Cerebellar cortex (tissue), 1 donor: ENCODE data around the gene CADPS.

Source experiments
- DNase-seq: peaks from one replicate; pipeline ENCODE4 v3.0.0-alpha.2; 2015; ENCODE audit warnings: low spot score

The CADPS gene

DNA sequence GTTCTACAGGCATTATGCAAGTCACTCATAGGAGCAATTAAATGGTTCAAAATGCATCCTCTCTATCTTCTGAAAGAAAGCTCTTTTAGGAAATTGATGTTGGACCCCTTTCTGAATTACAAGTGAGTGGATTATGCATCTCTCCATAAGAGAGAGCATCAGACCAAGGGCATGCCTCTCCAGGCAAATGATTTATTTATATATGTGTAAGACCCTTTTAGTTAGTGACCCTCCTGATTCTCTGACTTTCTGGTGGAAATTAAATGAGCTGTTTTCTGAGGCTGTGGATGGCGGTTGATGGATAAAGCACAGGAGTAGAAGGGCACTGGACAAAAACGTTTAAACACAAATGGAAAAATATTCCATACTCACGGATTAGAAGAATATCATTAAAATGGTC, 62.6 kb downstream of the CADPS start:
- DNase-seq: no peak

DNA sequence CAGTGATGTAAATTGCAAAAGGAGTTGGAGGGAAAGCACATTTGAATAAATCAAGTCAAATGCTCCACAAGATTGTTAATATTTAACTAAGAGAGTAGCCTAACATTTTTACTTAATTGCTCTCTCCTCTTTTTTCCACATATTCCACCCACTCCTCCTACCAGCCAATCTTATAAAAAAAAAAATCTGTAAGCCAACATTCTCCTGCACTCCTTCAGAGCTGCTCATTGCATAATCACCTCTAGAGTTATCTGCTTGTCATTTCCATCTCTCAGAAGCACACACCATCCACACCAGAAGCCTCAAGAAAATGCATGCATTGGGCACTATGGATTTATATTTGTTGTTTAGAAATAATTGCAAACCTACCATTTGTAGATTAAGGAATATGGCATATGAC, 64.1 kb downstream of the CADPS start:
- DNase-seq: no peak

DNA sequence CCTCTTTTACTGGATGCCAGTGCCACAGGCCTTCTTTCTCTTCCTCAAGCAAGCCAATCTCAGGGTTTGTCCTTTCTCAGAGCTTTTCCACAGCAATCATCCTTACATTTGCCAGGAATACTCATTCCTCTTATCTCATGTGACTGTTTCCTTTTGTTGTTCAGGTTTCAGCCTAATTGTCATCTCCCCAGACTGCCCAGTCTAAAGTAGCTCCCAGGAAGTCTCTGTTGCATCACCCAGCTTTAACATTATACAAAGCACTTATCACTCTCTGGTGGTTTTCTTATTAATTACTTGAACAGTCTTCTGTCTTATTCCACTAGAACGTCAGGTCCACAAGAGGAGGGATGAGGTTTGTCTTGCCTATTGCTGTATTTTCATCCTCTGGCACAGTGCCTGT, 65.8 kb downstream of the CADPS start:
- no peak for DNase-seq

DNA sequence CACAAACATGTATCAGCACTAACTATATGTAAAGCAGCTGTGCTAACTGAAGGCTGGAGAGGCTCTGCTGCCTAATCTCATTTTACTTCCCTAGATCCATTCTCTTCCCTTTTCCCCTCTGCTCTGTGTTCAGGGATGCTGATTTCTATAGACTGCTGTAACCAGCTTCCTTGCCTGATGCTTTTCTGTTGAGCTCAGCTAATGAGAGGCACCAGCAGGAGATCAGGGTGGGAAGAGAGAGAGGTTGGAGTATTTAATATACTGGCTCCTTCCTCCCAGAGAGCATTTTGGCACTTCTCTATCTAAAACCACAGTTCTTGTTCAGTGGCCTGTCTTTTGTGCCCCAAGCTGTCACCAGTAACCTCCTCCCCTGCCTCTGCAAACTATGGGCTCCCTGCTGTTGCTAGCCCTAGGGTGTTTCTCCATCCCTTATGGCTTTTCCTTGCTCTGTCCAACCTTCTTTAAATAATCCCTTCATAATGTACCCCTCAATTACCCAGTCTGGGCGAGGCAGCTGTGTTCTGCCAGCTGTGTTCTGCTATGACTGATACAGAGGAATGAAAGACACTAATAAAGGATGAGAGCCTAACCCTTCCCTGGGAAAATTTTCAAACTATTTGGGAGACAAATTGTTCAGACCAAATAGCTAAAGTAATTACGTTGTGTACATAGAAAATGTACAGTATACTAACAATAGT, 69.5 kb downstream of the CADPS start:
- no peak for DNase-seq

DNA sequence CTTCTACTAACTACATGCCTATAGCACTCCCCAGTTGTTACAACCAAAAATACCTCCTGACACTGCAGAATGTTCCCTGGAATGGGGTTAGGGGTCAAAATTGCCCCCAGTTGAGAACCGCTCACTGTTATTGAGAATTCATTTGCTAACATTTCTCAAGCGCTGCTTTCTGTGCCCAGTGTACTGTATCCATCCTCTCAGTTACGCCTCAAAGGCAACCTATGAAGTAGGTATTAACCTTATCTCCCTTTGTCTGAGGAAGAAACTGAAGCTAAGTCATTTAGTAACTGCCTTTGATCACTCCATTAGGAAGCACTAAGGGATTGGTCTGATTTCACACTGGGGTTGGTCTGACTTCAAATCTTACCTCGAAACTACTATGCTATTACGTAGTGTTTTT, 70.1 kb downstream of the CADPS start:
- DNase-seq: no peak

DNA sequence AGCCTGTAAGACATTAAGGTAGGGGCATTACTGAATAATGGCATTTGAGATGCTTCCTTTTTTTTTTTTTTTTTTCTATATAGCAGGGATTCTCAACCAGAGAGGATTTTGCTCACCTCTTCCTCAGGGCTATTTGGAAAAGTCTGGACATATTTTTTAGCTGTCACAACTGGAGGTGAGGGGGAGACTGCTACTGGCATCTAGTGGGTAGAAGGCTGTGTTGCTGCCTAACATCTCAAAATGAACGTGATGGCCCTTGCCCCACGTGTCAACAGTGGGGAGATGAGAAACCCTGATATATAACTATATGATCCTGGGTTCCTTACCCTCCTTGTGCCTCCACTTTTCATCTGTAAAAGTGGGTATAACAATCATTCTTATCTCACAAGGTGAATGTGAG, 71.9 kb downstream of the CADPS start:
- DNase-seq: no peak

DNA sequence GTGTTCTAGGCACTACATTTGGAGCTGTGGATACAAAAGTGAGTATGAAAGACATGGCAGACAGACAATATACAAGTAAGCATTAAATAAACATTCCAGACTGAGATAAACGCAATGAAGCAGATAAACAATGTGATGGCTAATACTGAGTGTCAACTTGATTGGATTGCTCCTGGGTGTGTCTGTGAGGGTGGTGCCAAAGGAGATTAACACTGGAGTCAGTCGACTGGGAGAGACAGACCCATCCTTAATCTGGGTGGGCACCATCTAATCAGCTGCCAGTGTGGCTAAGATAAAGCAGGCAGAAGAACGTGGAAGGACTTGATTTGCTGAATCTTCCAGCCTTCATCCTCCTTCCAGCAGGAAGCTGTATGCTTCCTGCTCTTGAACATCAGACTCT, 77.2 kb downstream of the CADPS start:
- DNase-seq: no peak

DNA sequence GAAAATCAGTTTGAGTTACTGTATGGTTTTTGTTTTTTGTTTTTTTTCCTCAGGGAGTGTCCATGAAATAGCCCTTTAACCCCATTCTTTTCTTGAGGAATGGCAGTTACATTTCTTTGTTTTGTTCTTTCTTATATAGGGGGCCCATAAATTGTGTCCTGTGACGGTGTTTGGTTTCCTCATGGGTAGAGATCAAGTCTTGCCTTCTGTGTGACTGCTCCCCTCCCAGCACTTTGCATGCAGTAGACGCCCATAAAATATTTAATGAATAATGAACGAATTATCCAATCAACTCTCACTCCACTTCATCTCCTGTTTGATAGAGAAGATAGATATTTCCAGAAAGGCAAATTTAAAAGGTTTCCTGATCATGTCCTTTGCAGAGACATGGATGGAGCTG, 78.1 kb downstream of the CADPS start:
- no peak for DNase-seq

DNA sequence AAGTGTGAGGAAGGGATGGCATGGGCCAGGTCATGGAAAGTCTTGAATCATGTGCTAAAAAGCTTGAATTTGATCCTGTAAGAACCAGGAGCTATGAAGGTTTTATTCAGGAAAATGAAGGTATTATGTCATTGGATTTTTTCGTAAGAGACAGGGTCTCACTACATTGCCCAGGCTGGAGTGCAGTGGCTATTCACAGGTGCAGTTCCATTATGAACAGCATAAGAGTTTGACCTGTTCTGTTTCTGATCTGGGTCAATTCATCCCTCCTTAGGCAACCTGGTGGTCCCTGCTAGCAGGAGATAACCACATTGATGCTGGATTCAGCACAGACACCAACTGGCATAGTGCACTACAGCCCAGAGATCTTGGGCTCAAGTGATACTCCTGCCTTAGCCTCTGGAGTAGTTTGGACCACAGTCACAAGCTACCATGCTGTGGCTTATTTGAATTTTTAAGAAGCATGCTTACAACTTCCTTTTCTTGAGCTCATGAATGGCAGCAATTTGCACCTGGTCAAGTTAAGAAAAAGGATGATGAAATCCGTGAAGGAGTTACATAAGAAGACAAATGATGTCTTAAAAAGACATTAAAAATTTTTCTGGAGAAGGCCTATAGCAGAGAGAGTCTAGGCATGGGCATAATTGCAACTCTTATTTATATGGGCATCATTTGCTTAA, 79.1 kb downstream of the CADPS start:
- DNase-seq: no peak

DNA sequence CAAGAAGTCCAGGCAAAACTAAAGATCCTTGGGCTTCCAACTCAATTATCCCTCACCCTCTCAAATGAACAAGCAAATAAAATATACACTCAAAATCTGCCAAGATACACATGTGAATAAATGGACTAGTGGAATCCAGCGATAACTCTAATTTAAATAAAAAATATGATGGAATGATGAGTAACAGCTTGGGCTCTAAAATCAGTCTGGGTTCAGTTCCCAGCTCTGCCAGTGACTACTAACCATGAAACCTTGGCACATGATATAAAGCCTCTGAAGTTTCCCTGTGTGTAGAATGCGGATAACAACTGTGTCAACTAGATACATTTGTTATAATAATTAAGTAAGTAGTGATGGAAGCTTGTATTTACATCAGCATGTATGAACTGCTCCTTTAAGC, 81.3 kb downstream of the CADPS start:
- no peak for DNase-seq

DNA sequence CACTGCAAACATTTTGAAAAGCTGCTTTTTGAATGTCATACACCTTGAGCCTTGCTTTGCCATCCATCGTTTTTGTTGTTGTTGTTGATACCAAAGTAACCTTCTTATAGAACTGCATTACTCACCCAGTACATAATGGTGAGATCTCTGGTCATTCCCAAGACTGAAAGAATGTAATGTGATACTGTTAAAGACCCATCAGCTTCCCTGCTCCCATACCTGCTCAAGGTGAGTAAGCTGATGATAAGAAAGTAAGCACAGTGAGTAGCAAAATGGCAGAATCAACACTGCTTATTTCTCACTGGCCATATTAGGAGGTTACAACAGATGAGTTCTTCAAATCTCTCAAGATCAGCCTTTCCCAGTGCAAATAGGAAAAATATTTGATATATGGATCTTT, 89.8 kb downstream of the CADPS start:
- no peak for DNase-seq

DNA sequence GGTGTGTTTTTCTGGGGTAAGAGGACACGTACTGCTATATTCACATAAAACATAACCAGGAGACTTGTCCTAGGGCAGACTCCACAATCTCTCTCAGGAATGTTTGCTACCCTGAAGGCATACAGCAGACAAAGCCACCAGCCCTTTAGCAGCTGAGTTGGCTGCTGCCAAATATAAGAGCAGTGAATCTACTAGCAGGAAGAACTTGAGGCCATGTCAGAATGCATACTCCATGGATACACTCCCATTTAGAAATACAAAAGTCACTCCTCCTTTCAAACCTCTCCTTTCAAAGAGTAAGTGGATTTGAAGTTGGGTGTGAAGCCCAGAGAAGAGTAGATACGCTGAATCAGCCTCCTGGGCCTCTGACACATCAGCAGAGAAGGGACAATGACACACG, 94.1 kb downstream of the CADPS start:
- DNase-seq: no peak

DNA sequence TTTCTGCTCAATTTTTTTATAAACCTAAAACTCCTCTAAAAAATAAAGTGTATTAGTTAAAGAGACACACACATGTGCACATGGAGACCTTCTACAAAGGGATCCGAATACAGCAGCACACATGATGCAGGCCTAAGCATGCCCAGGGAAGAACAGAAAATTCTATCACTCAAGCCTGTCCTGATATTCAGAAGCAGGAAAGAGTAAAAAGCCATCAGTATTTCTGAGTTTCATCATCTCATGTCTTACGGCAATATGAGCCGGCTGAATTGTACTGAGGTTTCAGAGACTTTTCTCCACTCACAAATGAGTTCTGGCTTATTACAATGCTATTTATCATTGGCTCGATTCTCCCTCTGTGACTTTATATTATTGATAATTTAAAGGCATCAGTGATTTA, 97.5 kb downstream of the CADPS start:
- DNase-seq: no peak

DNA sequence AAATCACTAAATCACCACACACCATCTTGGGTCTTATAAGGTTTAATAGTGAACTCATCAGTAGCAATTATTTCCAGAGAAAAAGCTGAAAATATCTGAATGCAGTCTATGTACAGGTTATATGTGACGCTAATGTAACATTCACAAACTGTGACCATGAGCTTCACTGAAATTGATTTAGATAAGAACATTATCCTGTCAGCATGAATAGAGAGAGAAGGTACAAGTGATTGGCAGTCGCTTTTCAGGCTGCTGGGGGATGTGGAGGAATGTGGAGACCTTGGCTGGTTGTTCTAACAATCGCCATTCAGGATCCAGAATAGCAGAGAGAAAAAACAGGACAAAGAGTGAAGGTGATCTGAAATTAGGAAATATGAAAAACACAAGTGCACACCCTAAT, 98.1 kb downstream of the CADPS start:
- DNase-seq: no peak

DNA sequence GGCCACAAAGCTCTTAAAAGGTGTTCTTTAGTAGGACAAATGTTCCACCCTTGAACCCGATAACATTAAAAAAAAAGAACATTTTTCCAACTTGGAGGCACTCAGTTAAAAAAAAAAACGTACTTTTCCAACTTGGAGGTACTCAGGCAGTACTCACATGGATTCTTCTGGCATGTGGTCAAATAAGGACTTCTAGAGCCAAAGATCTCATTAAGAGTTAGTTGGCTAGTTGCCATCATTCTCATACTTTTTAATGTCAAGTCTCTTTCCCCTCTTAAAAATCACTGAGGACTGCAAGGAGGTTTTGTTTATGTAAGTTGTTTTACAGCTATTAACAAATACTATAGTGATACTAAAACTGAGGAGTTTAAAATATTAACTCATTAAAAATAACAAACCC, 101.0 kb downstream of the CADPS start:
- DNase-seq: no peak

DNA sequence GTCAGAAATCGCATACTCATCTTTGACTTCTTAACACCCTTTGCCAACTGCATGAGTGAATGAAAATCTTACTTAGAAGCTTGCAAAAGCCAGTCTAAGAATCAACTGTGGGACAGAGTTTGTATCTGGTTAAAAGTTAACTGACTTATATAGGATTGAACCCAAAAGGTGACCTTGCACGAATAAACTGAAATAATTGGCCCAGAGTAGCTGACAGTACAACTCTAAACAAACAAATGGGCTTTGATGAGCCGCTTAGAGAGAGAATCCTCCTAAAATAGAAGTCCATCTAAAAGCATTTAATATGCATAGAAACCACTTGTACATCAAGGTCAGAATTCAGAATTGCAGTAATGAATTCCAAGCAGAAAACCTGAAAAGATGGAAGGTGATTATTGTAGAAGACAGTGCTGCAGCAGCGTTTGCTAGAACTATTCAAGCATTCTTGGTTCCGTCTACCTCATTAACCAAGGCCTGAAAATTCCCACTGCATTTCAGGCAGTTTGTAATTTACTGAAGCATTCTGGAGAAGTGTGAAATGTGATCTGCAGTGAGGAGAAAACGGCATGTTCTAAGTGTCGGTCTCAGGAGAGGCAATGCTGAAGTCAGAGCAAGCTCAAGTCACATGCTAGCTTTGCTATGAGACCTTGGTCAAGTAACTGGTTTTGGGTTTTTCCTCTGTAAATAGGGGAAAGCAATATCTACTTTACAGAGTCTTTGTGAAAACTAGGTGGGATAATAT, 103.7 kb downstream of the CADPS start:
- DNase-seq: no peak

DNA sequence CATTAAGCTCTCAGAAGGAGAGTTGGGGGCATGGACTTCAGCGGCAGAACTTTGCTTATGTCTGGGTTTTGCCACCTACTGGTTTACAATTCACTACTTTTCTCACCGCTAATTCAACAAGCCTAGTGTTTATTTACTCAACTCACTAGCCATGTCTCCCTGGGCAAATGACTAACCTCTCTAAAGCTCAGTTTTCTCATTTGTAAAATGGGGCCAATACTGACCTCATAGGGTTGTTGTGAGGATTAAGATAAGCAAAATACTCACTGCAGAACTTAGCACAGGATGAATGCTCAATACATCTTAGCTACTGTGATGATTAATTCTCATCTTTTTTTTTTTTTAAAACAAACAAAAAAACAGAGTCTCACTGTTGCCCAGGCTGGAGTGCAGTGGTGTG, 106.3 kb downstream of the CADPS start:
- no peak for DNase-seq

DNA sequence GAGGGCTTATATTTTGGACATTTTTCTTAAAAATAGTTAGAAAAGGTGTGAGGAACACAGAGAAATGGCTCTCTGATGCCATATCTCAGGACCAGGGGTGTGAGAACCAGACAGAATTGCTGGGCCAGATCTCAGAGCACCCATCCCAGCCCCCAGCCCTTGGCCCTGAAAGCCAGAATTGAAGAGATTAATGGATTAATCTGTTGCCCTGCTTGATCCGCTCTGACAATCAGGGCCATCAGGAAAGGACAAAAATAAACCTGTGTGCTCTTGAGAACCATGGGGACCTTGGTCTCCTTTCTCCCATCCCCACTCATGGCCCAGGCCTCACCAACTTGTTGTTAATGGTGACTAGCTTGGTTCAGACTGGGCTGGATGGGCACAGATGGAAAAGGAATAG, 113.5 kb downstream of the CADPS start:
- no peak for DNase-seq

DNA sequence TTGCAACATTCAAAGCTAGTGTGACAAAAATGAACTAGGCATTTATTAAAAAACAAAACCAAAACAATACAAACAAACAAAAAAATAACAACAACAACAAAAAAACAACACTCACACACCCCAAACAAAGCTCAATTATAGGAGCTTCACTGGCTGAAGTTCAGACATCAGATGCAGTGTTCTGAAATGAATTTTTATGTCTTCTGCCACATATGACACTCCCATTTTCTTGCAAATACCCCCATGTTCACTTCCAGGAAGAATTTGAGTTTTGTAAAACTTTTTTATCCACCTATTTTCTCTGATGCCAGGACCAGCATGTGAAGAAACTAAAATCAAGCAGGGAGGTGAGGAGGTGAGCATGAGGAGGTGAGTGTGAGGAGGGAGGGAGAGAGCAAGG, 113.9 kb downstream of the CADPS start:
- DNase-seq: no peak

DNA sequence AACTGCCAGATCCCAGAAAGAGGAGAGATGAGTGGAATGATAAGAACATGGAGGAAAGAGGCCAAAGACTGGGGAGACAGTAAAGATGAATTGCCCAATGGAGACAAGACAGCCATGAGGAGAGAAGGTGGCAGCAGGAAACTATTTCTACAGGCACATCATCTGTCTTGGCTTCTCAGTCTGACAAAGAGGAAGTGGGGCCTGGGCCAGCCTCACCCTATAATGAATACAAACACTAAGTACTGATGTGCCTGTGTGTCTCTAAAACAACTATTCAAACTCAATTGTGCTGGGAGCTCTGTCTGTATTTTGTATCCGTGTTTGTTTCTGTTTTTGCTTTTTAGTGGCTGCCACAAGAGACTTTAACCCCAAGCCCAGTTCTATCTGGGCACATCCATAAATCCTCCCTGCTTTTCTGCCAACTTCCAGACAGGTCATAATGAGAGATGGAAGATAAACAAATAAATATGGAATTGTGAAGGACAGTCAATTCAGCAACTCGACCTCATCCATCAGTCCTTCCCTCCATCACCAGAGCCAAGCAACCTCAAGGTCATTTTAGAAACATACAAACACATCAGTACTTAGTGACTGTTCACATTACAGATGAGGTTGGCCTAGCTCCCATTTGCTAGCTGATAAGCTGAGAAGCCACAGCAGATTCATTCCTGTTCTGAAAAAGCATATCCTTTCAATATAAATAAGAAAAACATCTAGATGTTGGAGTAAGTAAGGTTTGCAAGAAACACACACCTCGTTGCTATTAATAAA, 116.7 kb downstream of the CADPS start:
- DNase-seq: no peak

DNA sequence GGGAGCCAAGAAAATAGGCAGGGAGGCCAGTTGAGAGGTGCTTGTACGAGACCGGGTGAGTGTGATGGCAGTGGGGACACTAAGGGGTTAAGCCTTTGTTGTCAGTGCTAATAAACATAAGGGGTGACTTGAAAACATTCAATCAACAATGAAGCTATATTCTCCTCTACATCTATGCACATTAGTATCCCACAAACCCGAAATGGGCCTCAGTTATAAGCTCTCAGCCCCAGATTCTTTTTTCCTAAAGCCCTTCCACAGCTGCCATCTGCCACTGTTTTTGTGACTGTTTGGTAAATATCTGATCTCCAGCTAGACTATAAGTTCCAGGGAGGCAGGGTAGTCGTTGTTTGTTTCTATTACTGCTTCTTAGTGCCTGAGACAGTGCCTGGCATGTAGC, 118.2 kb downstream of the CADPS start:
- no peak for DNase-seq

DNA sequence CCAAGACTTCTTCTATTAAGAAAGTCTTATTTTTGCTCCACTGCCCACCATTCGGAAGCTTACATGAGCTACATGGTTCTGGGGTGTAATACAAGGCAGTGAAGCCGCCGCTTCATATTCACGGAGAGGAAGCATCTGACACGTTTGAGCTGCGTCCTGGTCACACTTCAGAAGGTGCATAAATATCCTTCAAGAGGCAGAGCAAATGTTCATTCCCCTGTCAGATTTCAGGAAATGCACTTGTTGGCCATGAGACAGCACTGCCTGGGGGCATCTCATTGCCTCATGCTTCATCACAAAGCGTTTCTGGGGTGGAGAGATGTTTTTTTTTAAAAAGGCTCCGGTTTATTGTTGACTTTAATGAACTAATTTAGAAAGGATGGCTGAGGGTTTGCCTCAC, 119.9 kb downstream of the CADPS start:
- DNase-seq: no peak

DNA sequence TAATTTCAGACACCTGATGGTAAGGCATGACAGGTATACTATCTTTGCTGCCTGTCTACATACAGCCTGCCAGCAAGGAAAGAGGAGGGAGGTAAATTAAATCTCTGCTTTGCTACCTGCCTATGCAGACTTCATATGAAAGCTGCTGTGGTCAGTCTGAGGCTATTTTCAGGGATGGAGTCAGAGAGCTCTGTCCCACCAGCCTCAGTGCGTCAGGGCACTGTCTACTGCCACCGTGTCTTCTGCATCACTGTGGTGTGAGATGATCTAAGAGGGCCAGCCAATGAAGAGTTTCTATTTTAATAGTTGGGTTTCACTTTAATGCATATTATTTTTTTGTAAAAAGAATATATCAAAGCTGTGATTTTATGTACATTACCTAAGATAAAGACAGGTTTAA, 125.6 kb downstream of the CADPS start:
- DNase-seq: no peak
